Gastroesophageal sphincter (tissue), 3 donors: ENCODE measurements around the gene FHIT.

ENCODE experiments used
- EP300 ChIP-seq: sonication (generic); formaldehyde crosslinking; IDR thresholded peaks from one replicate; pipeline ENCODE4 v1.6.1; 2017; ENCODE audit warnings: antibody characterized with exemption, mild to moderate bottlenecking
- POLR2A ChIP-seq, 2 donors: fragments of 450-650 bp; IDR thresholded peaks; one replicate each; pipeline ENCODE4 v1.6.1; 2017; ENCODE audit warnings: antibody characterized with exemption in 2 of 2, mild to moderate bottlenecking in 2 of 2, moderate library complexity in 1 of 2
- POLR2AphosphoS5 ChIP-seq: sonication (generic); formaldehyde crosslinking; IDR thresholded peaks from one replicate; pipeline ENCODE4 v1.6.1; 2017; ENCODE audit warnings: antibody characterized with exemption
- TF ChIP-seq, protein P1 (sequence below), 4 experiments: fragments of 200-600 bp in 2 of 4; fragments of 450-650 bp in 2 of 4; sonication (generic) in 1 of 4; IDR thresholded peaks; one replicate each; pipeline ENCODE4 v1.5.1; 2017 to 2019; ENCODE audit warnings: antibody characterized with exemption in 4 of 4, mild to moderate bottlenecking in 2 of 4, moderate library complexity in 2 of 4

GRCh38 chr3:59946401-59946800 is 1304.9 kb downstream of the FHIT start:
- TF ChIP-seq, protein P1, sequence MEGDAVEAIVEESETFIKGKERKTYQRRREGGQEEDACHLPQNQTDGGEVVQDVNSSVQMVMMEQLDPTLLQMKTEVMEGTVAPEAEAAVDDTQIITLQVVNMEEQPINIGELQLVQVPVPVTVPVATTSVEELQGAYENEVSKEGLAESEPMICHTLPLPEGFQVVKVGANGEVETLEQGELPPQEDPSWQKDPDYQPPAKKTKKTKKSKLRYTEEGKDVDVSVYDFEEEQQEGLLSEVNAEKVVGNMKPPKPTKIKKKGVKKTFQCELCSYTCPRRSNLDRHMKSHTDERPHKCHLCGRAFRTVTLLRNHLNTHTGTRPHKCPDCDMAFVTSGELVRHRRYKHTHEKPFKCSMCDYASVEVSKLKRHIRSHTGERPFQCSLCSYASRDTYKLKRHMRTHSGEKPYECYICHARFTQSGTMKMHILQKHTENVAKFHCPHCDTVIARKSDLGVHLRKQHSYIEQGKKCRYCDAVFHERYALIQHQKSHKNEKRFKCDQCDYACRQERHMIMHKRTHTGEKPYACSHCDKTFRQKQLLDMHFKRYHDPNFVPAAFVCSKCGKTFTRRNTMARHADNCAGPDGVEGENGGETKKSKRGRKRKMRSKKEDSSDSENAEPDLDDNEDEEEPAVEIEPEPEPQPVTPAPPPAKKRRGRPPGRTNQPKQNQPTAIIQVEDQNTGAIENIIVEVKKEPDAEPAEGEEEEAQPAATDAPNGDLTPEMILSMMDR (IDR thresholded peaks at IDR 0.05), result no peak
- TF ChIP-seq POLR2A (IDR thresholded peaks at IDR 0.05) (no peak), POLR2AphosphoS5 (no peak), EP300 (no peak)
